Measurements from ENCODE around the gene EMILIN1.
"Not testable (repeated sequence)": the region's sequence is repeated elsewhere in the genome, so short reads cannot be mapped to it uniquely, and the experiment has no call there.

The EMILIN1 gene

DNA sequence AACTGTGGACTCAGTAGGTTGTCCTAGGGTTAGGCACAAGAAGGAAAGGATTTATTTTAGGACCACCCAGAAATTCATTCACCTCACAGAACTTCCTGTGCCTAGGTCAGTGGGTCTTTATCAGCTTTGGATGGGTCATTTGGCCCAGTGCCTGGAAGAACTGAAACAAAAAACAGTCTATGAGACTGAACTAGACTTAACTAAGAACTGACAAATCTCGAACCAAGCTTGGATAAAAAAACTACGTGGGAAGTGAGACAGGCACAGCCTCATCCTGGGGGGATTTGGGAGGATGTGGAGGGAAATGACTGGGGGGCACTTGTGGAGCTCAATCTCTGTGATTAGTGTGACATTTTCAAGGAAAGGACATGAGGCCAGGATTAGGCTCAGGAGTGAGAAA, 4.6 kb upstream of the EMILIN1 start:
- H2AFZ ChIP-seq (ENCODE audit: low read depth) = no peak overlapping the region
- no peak overlapping the region for H3K27ac ChIP-seq
- H3K4me3 ChIP-seq (IDR thresholded peaks at IDR 0.05; ENCODE audit: insufficient read depth, low read depth, low read length) = no peak overlapping the region
- peaks cover 20% of the 10 kb centered on the region for H3K79me2 ChIP-seq (ENCODE audit: insufficient read depth, low read depth)
- TF ChIP-seq, protein P1, sequence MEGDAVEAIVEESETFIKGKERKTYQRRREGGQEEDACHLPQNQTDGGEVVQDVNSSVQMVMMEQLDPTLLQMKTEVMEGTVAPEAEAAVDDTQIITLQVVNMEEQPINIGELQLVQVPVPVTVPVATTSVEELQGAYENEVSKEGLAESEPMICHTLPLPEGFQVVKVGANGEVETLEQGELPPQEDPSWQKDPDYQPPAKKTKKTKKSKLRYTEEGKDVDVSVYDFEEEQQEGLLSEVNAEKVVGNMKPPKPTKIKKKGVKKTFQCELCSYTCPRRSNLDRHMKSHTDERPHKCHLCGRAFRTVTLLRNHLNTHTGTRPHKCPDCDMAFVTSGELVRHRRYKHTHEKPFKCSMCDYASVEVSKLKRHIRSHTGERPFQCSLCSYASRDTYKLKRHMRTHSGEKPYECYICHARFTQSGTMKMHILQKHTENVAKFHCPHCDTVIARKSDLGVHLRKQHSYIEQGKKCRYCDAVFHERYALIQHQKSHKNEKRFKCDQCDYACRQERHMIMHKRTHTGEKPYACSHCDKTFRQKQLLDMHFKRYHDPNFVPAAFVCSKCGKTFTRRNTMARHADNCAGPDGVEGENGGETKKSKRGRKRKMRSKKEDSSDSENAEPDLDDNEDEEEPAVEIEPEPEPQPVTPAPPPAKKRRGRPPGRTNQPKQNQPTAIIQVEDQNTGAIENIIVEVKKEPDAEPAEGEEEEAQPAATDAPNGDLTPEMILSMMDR (conservative IDR thresholded peaks at IDR 0.05; ENCODE audit: low read depth, low read length) = no peak
- H4K20me1 ChIP-seq (ENCODE audit: insufficient read depth) = no peaks in the 10 kb centered on the region
- no peak overlapping the region for H3K9ac ChIP-seq
- peaks cover 13% of the 10 kb centered on the region for H3K27me3 ChIP-seq (ENCODE audit: insufficient read depth, low read depth)
- H3K4me1 ChIP-seq (ENCODE audit: low read depth, poor library complexity, severe bottlenecking) = peaks cover 29% of the 10 kb centered on the region
- no peaks in the 10 kb centered on the region for H3K36me3 ChIP-seq (ENCODE audit: insufficient read depth)
- H3K4me2 ChIP-seq = no peak overlapping the region

DNA sequence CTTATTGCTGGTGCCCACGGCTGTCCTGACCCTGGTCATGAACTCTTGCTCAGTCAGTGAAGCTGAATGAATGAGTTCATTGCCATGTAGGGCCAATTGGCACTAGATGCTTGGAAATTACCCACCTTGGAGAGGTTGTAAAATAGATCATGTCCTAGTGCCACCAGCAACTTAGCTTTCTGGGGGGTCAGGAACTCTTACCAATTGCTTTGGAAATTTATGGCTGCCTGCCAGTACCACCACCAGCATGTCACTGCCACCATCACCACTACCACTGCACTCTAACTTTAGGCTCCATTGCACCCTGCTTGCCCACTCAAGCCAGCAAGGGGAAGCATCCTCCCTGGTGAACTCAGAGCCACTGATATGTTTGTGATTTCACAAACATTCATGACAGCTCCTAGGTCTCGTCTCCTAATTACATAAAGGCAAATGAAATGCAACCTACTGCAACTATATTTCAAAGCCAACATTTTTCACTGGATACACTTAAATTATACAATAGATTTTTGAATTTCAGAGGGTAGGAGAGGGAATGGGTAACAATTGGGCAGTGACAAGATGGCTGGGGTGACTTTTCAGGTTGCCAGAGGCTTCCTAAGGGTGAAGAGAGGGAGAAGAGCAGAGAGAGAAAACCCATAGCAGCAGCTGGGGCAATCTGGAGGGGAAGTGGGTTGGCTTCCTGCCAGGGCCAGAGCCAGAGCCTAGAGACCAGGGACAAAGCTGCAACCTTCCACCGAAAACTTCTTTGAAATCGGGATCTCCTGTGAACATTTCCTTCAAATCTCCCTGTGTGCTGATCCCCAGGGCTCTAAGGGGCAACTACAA, 3.5 kb upstream of the EMILIN1 start:
- H3K27me3 ChIP-seq (ENCODE audit: insufficient read depth, low read depth) = peaks cover 13% of the 10 kb centered on the region
- no peaks in the 10 kb centered on the region for H3K36me3 ChIP-seq (ENCODE audit: insufficient read depth)
- no peaks in the 10 kb centered on the region for H4K20me1 ChIP-seq (ENCODE audit: insufficient read depth)
- peaks cover 14% of the 10 kb centered on the region for H3K79me2 ChIP-seq (ENCODE audit: insufficient read depth, low read depth)
- no peak overlapping the region; the same call in 1 of the 2 replicates for H3K4me2 ChIP-seq
- H3K4me3 ChIP-seq (IDR thresholded peaks at IDR 0.05; ENCODE audit: insufficient read depth, low read depth, low read length) = no peak overlapping the region
- no peak overlapping the region for H2AFZ ChIP-seq (ENCODE audit: low read depth)
- H3K27ac ChIP-seq = no peak overlapping the region
- H3K4me1 ChIP-seq (ENCODE audit: low read depth, poor library complexity, severe bottlenecking) = peaks cover 25% of the 10 kb centered on the region
- H3K9ac ChIP-seq = no peak overlapping the region
- TF ChIP-seq, protein P1 (conservative IDR thresholded peaks at IDR 0.05; ENCODE audit: low read depth, low read length) = no peak

DNA sequence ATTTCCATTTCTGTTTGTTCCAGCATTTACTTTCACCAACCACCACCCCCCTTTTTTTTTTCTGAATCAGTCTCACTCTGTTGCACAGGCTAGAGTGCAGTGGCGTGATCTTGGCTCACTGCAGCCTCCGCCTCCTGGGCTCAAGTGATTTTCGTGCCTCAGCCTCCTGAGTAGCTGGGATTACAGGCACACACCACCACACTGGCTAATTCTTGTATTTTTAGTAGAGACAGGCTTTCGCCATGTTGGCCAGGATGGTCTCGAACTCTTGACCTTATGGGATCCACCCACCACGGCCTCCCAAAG, 2.9 kb upstream of the EMILIN1 start:
- H4K20me1 ChIP-seq (ENCODE audit: insufficient read depth); H3K79me2 ChIP-seq (ENCODE audit: insufficient read depth, low read depth); H2AFZ ChIP-seq (ENCODE audit: low read depth); H3K4me2 ChIP-seq; H3K27ac ChIP-seq; H3K36me3 ChIP-seq (ENCODE audit: insufficient read depth); H3K4me3 ChIP-seq (IDR thresholded peaks at IDR 0.05; ENCODE audit: insufficient read depth, low read depth, low read length); H3K9ac ChIP-seq: not testable (repeated sequence)
- Histone ChIP-seq H3K27me3 (ENCODE audit: insufficient read depth, low read depth) (peaks cover 13% of the 10 kb centered on the region), H3K4me1 (ENCODE audit: low read depth, poor library complexity, severe bottlenecking) (peaks cover 19% of the 10 kb centered on the region)

DNA sequence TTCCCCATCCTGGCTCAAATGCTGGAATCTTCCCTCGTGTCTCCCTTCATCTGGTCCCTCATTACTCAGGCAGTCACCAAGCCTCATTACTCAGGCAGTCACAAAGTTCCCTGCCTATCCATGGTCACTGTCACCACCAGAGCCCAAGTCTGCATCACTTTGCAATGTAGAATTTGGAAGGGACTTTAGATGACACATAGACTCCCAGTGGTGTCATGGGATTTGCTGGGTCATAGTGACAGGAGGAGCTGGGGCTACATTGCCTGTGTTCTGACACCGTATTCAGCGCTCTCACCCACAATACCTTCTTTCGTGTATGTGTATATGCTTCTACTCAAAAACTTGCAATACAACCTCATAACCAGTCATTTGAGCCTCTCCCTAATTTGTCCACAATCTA, 2.1 kb upstream of the EMILIN1 start:
- Histone ChIP-seq H3K4me1 (ENCODE audit: low read depth, poor library complexity, severe bottlenecking) (peaks cover 18% of the 10 kb centered on the region), H3K27me3 (ENCODE audit: insufficient read depth, low read depth) (peaks cover 13% of the 10 kb centered on the region), H3K27ac (no peak overlapping the region), H3K4me2 (no peak overlapping the region), H4K20me1 (ENCODE audit: insufficient read depth) (no peaks in the 10 kb centered on the region), H3K4me3 (IDR thresholded peaks at IDR 0.05; ENCODE audit: insufficient read depth, low read depth, low read length) (no peak overlapping the region), H3K9ac (no peak overlapping the region), H2AFZ (ENCODE audit: low read depth) (no peak overlapping the region), H3K36me3 (ENCODE audit: insufficient read depth) (no peaks in the 10 kb centered on the region), H3K79me2 (ENCODE audit: insufficient read depth, low read depth) (0 out of 2 replicates have a peak, but pooled peaks cover under 1% of the 10 kb centered on the region)
- TF ChIP-seq, protein P1 (conservative IDR thresholded peaks at IDR 0.05; ENCODE audit: low read depth, low read length) = no peak

DNA sequence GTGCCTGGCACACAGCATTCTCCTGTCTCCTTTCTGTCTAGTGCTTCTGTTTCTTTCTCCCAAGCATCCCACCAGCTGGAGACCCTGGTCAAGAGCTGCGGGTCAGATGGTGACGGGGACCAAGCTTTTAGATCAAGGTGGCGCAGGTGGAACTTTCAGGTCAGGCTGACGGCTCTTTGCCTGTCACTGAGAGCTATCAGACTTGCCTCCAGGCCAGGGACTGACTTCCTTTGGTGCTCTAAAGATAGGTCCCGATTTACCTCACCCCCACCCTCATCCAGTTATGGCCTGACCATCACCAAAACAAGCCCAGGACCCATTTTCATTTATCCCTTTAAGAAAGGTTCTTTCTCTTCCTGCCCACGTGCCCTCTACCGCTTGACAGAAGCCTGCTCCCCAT, 1.2 kb upstream of the EMILIN1 start:
- H3K27me3 ChIP-seq (ENCODE audit: insufficient read depth, low read depth) = peaks cover 13% of the 10 kb centered on the region
- H3K4me2 ChIP-seq = no peak overlapping the region
- TF ChIP-seq, protein P1 (conservative IDR thresholded peaks at IDR 0.05; ENCODE audit: low read depth, low read length) = no peak
- H3K4me1 ChIP-seq (ENCODE audit: low read depth, poor library complexity, severe bottlenecking) = peaks cover 23% of the 10 kb centered on the region
- H3K36me3 ChIP-seq (ENCODE audit: insufficient read depth) = no peaks in the 10 kb centered on the region
- H3K9ac ChIP-seq = no peak overlapping the region
- no peak overlapping the region for H3K27ac ChIP-seq
- no peaks in the 10 kb centered on the region for H3K79me2 ChIP-seq (ENCODE audit: insufficient read depth, low read depth)
- H3K4me3 ChIP-seq (IDR thresholded peaks at IDR 0.05; ENCODE audit: insufficient read depth, low read depth, low read length) = no peak overlapping the region
- no peak overlapping the region for H2AFZ ChIP-seq (ENCODE audit: low read depth)
- H4K20me1 ChIP-seq (ENCODE audit: insufficient read depth) = no peaks in the 10 kb centered on the region

Data from KMS-11 (cell line).